AG04450 (cell line): ENCODE results near the gene FCN1. TPM values are rescaled to one million over a fixed set of nuclear protein-coding genes. Genes with fewer than 3 reads are reported as not detected.

ENCODE experiments used
- CTCF ChIA-PET: fragments of 300-600, 350-600 bp; formaldehyde crosslinking; extraction: SDS; loops from one replicate; lab custom pipeline; 2022; ENCODE audit warnings: antibody characterized with exemption, inconsistent platforms; lab: Charles Lee
- POLR2A ChIA-PET: fragments of 350-600 bp; formaldehyde crosslinking; extraction: SDS; loops from one replicate; lab custom pipeline; 2021; ENCODE audit warnings: antibody characterized with exemption, inconsistent platforms; lab: Yijun Ruan, JAX
- DNase-seq: peaks from one replicate; pipeline ENCODE4 v3.0.0-alpha.2; 2011; ENCODE audit warnings: low read depth, low spot score
- H3K27ac ChIP-seq: one replicate; pipeline ENCODE4 v1.5.1; 2012; ENCODE audit warnings: low read depth, low read length, control low read depth
- H3K27me3 ChIP-seq: one replicate; pipeline ENCODE4 v1.6.0; 2012; ENCODE audit warnings: low read length; ENCODE audit not compliant: control insufficient read depth, insufficient read depth
- H3K4me3 ChIP-seq: 2 replicates; pipeline ENCODE4 v1.5.1; 2011; ENCODE audit warnings: mild to moderate bottlenecking, low read depth, low read length, control low read depth
- H3K9me3 ChIP-seq: 2 replicates; pipeline ENCODE4 v1.5.1; 2012; ENCODE audit warnings: low read length; ENCODE audit not compliant: control insufficient read depth, insufficient read depth
- CTCF ChIP-seq: IDR thresholded peaks from 2 replicates; pipeline ENCODE4 v1.5.1; 2011; ENCODE audit warnings: low read depth, low read length, control low read depth, inconsistent platforms
- polyA plus RNA-seq: library from polyadenylated mRNA; depleted of rRNA; stranded (reverse); fragments of >200 nt; gene quantifications from 2 replicates; pipeline ENCODE4 v1.2.3, GENCODE V29; 2011

FCN1 gene
- polyA plus RNA-seq, 1 experiment, result not detected

- TF ChIP-seq CTCF, result no peak
- POLR2A ChIA-PET, result no interaction called here
- no peak for DNase-seq
- CTCF ChIA-PET, result no interaction called here
- Histone ChIP-seq H3K9me3 (no peaks in the 10 kb centered on the region; the same call in 1 of the 2 replicates), H3K4me3 (no peak within 1 kb of the TSS), H3K27ac (no peak within 1 kb of the TSS), H3K27me3 (peaks cover 15% of the 10 kb centered on the region)
Observed at GRCh38 chr9:134880484-134881312, 37.0 kb downstream of the FCN1 start, which contains the start of gene FCN2. TSS of gene FCN2 (plus strand) at chr9:134880810. CDS start at chr9:134880822, 12 bp downstream.

GRCh38 chr9:134879664-134880483 lies 37.8 kb downstream of the FCN1 start:
- no peaks in the 10 kb centered on the region for H3K9me3 ChIP-seq
- DNase-seq, result no peak
- peaks cover 15% of the 10 kb centered on the region for H3K27me3 ChIP-seq
- H3K27ac ChIP-seq, result no peak overlapping the region
- ChIA-PET CTCF (no interaction called here), POLR2A (no interaction called here)
- H3K4me3 ChIP-seq, result no peak overlapping the region
- no peak for TF ChIP-seq CTCF

GRCh38 chr9:134877541-134877940 lies 40.2 kb downstream of the FCN1 start:
- no peak for DNase-seq
- no peak overlapping the region for H3K27ac ChIP-seq
- no peak overlapping the region for H3K4me3 ChIP-seq
- ChIA-PET CTCF (no interaction called here), POLR2A (no interaction called here)
- no peaks in the 10 kb centered on the region for H3K9me3 ChIP-seq
- H3K27me3 ChIP-seq, result peaks cover 18% of the 10 kb centered on the region
- TF ChIP-seq CTCF, result no peak

GRCh38 chr9:134875371-134875770 lies 42.3 kb downstream of the FCN1 start:
- TF ChIP-seq CTCF, result no peak
- no peaks in the 10 kb centered on the region; the same call in 1 of the 2 replicates for H3K9me3 ChIP-seq
- no peak for DNase-seq
- ChIA-PET POLR2A (no interaction called here), CTCF (no interaction called here)
- H3K4me3 ChIP-seq, result no peak overlapping the region
- H3K27me3 ChIP-seq, result peaks cover 23% of the 10 kb centered on the region
- no peak overlapping the region for H3K27ac ChIP-seq
